ENCODE results near the gene ALK.
A peak's percentile ranks its signal among the peaks of the same experiment; 100 is the strongest.

The ALK gene

GRCh38 chr2:29573147-29573546 is 348.2 kb downstream of the ALK start:
- no peak for DNase-seq

DNA sequence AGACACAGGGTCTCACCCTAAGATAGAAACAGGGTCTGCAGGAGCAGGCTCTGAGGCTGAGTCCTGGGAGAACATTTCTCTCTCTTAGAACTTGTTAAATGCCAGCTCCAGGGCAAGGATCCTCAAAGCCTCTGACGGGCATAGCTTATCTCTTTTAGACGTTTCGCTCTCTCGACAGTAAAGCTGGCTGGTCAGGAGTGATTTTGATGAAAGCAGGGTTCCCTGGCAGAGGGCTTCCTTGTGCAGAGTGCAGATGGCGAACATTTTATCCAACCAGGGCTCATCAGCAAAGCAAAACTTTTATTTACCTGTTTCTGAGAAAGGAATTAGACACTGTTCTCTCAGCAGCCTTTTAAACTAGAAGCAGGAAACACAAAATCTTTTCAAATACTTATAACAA is 350.8 kb downstream of the ALK start:
- DNase-seq: no peak

GRCh38 chr2:29567906-29568520 is 353.4 kb downstream of the ALK start:
- DNase-seq: no peak

DNA sequence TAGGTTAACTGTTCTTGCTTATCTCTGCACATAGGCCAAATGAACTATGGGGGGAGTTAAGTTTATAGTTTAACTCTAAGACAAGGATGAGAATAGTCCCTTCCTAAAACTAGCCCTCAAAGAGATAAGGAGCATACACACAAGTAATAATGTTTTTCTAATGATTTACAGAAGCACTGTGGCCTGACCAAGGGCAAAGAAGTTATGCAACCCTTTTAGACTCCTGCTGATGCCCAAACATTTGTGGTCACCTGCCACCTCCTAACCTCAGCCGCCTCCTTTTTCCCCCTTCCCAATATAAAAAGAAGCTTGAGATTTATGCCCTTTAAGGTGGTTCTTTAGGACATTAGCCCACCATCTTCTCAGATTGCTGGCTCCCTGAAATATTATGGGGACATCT is 357.7 kb downstream of the ALK start:
- no peak for DNase-seq

DNA sequence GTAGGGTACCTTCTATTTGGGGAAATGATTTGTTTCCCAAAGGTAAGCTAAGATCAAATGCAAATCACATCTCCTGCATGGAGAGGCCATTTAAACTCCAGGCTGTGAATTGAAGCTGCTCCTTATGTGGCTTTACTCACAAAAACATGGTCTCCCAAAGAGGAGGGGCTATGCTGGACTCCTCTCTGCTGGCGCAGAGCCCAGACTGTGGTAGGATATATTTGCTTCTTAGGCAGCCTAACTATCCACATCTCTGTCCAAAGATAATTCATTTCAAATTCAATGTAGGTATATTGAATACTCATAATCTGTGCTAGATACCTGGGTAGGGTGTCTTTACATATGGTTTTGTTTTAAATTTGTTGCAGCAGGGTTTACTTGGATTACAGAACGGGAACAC is 358.5 kb downstream of the ALK start:
- peak in 1 of 2 experiments; percentile 55 for DNase-seq

GRCh38 chr2:29562319-29562718 is 359.1 kb downstream of the ALK start:
- DNase-seq: peak in 1 of 2 experiments; percentile 15

DNA sequence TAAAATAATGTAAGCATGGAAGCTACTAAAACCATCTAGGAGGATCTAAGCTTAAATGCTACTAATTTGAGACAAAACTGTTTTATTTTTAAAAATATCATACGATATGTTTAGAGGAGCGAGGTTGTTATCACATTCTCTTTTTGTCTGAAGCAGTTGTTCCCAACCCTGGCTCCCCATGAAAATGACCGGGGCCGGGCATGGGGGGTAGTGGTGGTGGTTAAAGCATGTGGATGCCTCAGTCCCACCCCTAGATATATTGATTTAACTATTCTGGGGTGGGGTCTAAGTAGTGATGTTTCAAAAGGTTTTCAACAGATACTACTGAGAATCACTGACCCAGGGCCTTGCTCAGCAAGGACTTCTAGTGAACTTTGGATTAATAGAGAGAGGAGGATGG is 359.8 kb downstream of the ALK start:
- DNase-seq: no peak

GRCh38 chr2:29561181-29561580 is 360.2 kb downstream of the ALK start:
- DNase-seq: peak in 1 of 2 experiments; percentile 82

DNA sequence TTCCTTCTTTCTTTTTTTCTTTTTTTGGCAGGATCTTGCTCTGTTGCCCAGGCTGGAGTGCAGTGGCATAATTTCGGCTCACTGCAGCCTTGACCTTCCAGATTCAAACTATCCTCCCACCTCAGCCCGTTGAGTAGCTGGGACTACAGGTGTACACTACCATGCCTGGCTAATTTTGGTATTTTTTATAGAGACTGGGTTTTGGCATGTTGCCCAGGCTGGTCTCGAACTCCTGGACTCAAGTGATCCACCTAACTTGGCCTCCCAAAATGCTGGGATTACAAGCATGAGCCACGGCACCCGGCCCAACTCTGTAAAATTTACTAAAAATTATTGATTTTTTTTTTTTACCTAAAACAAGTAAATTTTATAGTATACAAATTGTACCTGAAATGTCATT is 360.8 kb downstream of the ALK start:
- no peak for DNase-seq

DNA sequence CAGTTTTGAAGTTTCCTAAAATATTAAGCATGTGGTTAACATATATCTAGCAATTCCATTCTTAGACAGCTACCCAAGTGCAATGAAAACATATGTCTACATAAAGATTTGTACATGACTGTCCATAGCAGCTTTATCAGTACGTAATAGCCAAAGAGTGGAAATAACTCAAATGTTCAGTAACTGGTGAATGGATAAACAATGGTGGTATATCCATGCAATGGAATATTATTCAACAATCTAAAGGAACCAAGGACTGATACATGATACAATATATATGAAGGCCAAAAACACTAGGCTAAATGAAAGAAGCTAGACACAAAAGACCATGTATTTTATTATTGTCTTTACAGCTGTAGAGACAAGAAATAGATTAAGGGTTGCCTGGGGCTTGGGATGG is 361.4 kb downstream of the ALK start:
- no peak for DNase-seq

DNA sequence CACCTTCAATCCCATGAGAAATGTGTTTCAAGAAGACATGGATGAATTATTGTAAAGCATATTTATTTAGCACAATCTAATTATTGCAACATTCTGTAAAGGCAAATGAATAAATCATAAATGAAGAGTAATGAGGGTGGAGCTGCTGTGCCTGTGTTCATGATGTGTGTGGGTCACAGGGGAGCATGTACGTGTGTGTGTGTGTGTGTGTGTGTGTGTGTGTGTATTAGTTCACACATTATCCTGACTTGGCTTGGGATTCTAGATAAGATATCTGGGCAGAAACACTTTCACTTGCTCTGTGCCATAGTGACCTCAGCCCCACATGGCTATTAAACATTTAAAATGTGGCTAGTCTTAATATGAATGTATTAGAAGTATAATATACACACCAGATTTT is 361.8 kb downstream of the ALK start:
- no peak for DNase-seq

- no peak for DNase-seq
Observed at GRCh38 chr2:29558097-29558496, 363.3 kb downstream of the ALK start.

DNA sequence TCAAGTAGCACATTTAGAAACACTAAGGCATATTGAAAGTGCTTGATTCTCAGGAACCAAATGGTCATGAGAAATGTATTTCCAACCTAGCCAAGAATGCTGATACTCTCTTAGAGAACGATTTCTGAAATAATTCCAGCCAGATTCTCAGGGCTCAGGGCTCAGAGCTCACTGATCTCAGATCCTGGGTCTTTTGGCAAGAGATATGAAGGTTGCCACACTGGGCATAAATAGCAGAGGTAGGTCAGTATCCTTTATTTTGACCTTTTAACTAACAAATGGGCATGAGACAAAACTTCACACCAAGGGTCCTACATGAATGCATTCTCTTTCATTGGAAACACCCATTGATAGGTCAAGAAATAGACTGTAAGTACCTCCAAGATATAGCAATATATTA is 364.1 kb downstream of the ALK start:
- no peak for DNase-seq

- no peak for DNase-seq
Observed at GRCh38 chr2:29549069-29549380, 372.4 kb downstream of the ALK start.

DNA sequence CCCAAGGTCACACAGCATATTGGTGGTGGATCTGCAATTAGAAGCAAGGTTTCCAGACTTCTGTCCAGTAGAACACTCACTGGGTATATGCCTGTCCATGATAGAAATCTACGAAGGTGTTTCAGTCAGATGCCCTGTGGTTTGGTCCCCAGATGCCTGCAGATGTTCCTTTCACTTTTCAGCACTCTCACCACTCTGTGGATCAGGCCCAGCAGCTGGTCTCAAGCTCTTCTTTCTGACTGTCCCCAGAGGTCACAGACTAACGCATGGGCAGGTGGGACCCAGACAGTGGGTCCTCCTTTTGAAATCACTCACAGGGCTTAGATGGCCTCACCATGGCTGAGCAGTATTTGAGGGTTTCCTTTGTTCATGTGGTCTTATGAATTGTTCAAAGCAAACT is 376.5 kb downstream of the ALK start:
- no peak for DNase-seq

DNA sequence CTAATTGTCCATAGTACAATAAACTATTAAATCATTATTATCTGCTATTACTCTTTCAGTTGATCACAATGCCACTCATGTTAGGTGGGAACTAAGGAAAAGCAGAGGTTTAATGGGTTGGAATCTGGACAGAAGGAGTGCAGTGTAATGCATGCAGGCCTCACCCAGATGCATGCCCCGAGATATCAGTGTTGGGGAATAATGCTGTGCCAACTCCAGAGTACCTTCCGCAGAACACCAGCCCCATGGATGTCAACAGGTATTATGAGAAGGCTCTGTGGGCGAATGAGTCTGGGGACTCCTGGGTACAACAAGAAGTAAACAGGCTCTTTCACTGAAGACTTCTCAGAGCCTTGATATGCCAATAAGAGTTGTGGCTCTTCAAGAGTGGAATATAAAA is 377.4 kb downstream of the ALK start:
- no peak for DNase-seq

- no peak for DNase-seq
Observed at GRCh38 chr2:29535188-29535587, 386.2 kb downstream of the ALK start.

DNA sequence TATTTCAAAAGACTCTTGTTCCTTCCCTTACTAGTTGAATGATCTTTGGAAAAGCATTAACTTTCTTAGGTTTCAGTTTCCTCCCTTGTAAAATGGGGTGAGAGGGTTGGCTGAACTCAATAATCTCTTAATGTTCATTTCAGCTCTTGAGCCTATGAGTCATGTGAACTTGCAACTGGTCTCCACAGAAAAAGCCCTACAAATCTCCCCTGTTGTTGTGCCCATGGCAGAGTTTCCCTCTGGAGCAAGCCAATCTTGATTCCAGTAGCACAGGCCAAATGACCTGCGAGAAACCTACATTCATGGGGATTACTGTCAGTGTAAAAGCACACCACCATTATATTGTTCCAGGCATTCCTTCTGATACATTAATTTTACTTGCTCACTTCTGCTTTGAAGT is 388.9 kb downstream of the ALK start:
- no peak for DNase-seq

DNA sequence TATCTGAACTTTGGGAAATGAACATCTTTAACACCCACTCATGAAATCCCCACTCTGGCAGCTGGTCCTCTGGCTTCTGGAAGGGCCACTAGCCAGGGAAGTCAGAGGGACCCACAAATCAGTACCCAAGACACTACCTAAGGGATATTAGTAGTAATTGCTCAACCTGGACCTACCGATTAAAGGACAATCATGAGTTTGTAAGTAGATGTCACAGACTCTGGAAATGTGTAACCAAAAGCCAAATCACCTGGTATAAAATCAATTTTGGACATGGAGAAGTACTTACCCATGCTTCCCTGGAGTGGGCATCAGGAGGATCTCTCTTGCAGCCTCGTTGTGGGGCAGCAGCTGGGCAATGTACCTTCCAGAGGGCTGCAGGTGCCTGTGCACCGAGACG is 389.8 kb downstream of the ALK start:
- no peak for DNase-seq

- DNase-seq: no peak
Observed at GRCh38 chr2:29530281-29530680, 391.1 kb downstream of the ALK start.

DNA sequence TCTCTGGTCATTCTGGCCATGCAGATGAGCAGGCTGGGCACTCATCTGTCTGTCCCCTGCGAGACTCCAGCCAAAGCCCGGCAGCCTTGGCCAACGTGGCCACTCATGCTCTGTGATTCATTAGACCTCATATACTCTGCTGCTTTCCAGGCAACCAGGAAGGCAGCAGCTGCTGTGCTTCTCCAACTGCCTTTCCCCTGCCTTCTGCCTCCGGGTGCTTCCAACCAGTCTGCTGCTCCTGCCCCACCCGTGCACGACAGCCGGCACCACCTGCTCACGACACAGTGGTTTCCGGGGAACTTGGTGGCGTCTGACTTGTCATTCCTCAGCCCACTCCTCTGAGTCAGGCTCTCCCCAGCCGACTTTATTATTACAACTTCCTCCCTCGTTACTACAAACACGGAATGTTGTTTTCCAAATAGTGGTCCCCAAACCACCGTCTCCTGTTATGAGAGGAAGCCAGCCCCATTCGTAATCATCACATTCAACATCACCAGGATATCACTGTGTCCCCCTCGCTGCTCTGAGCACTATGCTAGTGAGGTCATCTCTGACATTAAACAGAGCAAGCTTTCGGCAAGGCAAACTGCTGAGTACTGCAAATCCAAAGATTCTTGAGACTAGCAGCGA is 392.4 kb downstream of the ALK start:
- DNase-seq: peak in 1 of 2 experiments; percentile 63

- no peak for DNase-seq
Observed at GRCh38 chr2:29528371-29528770, 393.0 kb downstream of the ALK start.

GRCh38 chr2:29527947-29528346 is 393.4 kb downstream of the ALK start:
- no peak for DNase-seq

DNA sequence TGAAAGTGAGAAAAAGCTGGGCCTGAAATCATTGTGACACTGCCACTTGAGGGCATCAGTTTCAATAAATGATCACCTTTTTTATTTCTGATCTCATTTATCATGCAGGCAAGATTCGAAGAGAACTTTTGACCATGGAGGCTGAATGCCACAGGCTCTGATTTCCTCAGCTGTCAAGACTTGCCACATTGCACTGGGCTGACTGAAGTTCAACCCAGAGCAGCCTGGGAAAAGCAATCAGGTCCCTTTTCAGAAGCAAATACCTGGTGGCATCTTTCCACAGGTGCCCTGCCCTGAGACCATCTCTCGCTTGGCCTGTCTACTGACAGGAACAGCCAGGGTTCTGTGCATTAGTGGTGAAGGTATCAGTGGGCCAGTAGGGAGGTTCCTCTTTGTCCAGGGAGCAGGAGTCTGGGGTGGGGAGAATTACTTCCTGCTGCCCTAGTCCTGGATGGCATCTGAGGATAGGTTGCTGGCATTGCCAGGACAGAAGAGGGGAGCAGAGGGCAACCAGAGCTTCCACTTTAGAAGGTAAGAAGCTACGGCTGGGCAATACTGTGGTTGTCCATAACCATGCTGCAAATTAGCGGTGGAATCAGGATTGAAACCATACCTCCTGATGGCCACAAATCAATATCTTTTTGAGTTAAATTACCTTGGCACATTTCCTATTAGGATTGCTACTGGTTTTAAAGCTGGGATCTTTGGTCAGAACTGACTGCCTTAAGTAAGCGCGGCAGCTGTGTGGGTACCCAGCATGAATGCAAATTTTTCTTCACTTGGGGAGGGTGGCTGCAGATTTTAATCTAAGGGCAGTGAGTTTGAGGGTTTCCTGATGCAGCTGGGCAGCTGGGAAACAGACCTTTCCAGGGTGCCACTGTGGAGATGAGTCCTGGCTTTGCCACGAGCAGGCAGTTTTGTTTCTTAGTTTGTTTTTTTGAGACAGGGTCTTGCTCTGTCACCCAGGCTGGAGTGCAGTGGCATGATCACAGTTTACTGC is 394.5 kb downstream of the ALK start:
- no peak for DNase-seq
